Measurements from ENCODE around the gene SSRP1.

The SSRP1 gene

DNA sequence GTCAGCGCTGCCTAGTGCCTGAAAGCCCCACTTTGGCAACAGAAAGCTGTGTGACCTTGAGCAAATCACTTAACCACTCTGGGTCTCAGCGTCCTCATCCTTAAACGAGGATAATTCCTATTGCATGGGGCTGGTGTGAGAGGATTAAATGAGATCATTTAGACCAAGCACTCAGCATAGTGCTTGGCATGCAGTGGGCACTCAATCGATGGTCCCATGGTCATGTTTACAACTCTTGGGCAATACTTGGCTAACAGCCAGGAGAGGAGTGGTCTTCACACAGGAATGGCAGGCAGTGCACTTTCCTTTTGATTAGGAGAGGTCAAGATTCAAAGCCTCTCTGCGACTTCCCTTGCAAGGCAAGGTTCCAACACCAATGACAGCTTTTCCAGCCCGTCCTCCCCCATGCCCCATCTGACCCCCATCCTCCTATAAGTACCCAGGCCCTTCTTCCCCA is 25.0 kb downstream of the SSRP1 start:
- intact Hi-C loops (cut with micrococcal nuclease): no loop called here
- Mint-ChIP-seq H3K4me1 (ENCODE audit: low read depth) (peaks cover 54% of the 10 kb centered on the region), H3K27ac (peak overlapping the region; percentile 64), H3K9me3 (no peaks in the 10 kb centered on the region), H3K36me3 (ENCODE audit: low read depth) (peaks cover 18% of the 10 kb centered on the region), H3K27me3 (peaks cover 17% of the 10 kb centered on the region), H3K4me3 (peak overlapping the region; percentile 72)

DNA sequence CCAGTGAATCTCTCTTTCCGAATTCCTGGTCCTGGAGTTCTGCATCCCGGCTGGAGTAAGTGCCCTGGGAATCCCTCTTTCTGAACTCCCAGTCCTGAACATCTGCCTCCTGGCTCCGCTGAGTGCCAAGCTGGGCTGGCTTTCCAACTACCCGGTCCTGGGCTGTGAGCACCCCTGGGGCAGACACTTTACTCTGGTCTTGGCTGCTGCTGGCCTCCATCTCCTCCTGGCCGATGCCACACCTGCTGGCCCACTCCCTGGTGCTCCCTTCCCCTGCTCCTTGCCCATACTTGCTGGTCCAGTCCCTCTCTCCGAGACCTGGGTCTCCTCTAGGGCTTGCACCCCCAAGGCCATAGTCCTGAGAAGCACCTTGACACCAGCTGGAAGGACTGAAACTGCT is 25.6 kb downstream of the SSRP1 start:
- Mint-ChIP-seq H3K36me3 (ENCODE audit: low read depth) (peaks cover 18% of the 10 kb centered on the region), H3K4me3 (no peak overlapping the region), H3K9me3 (no peaks in the 10 kb centered on the region), H3K27ac (peak overlapping the region; percentile 86), H3K4me1 (ENCODE audit: low read depth) (peaks cover 54% of the 10 kb centered on the region), H3K27me3 (peaks cover 17% of the 10 kb centered on the region)
- intact Hi-C loops (cut with micrococcal nuclease): no loop called here

DNA sequence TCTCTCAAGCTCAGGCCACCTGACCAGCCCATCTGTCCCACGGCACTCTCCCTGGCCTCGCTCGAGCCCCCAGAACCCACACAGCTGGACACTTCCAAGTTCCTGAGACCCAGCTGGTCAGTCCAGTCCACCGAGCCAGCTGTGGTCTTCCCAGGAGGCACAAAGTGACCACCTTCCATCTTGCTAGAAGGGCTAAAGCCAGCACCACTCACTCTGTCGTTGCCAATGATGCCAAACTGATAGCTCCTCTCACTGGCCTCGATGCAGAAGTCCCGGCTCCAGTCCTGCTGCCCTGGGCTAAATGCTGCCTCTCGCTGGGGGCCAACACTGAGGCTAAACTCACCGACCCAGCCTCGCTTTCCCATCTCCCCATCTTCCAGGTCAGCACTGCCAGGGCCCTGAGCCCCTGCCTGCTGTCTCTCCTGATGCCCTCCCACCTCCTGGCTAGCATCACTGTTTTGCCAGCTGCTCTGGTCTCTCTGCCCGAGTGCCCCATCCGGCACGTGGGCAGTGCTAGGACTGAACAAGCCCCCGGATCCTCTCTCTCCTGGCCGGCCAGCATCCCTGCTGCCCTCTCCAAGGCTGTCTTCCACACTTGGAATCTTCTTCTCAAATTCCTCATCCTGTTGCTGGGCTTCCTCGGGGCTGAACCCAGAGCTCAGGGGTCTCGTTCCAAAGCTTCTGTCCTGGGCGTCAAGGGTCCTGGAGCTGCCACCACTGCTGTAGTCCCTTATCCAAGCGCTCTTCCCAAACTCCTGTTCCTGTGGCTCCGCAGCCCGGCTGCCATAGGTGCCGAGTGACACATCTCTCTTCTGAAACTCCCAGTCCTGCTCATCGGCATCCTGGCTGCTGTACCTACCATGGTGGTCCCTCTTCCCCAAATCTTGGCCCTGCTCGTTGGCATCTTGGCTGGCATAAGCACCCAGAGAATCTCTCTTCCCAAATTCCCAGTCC is 26.3 kb downstream of the SSRP1 start:
- intact Hi-C loops (cut with micrococcal nuclease): no loop called here
- peak overlapping the region; percentile 86 for H3K27ac Mint-ChIP-seq
- peaks cover 17% of the 10 kb centered on the region for H3K27me3 Mint-ChIP-seq
- peaks cover 54% of the 10 kb centered on the region for H3K4me1 Mint-ChIP-seq (ENCODE audit: low read depth)
- H3K4me3 Mint-ChIP-seq: no peak overlapping the region
- no peaks in the 10 kb centered on the region for H3K9me3 Mint-ChIP-seq
- peaks cover 18% of the 10 kb centered on the region for H3K36me3 Mint-ChIP-seq (ENCODE audit: low read depth)

- Mint-ChIP-seq H3K27me3 (peaks cover 17% of the 10 kb centered on the region), H3K4me1 (ENCODE audit: low read depth) (peaks cover 63% of the 10 kb centered on the region), H3K9me3 (no peaks in the 10 kb centered on the region), H3K4me3 (no peak overlapping the region), H3K36me3 (ENCODE audit: low read depth) (peaks cover 18% of the 10 kb centered on the region), H3K27ac (peak overlapping the region; percentile 86)
- intact Hi-C loops (cut with micrococcal nuclease): no loop called here
Observed at GRCh38 chr11:57308426-57309060, 27.1 kb downstream of the SSRP1 start.

- Mint-ChIP-seq H3K9me3 (no peaks in the 10 kb centered on the region), H3K36me3 (ENCODE audit: low read depth) (peaks cover 18% of the 10 kb centered on the region), H3K27ac (peak overlapping the region; percentile 86), H3K4me1 (ENCODE audit: low read depth) (peaks cover 66% of the 10 kb centered on the region), H3K4me3 (no peak overlapping the region), H3K27me3 (peaks cover 17% of the 10 kb centered on the region)
- intact Hi-C loops (cut with micrococcal nuclease): no loop called here
Observed at GRCh38 chr11:57307666-57308270, 27.9 kb downstream of the SSRP1 start.

- Mint-ChIP-seq H3K27ac (peak overlapping the region; percentile 86), H3K4me1 (ENCODE audit: low read depth) (peaks cover 62% of the 10 kb centered on the region), H3K4me3 (peak overlapping the region; percentile 64), H3K27me3 (peaks cover 14% of the 10 kb centered on the region), H3K36me3 (ENCODE audit: low read depth) (peaks cover 23% of the 10 kb centered on the region), H3K9me3 (no peaks in the 10 kb centered on the region)
- intact Hi-C loops (cut with micrococcal nuclease): no loop called here
Observed at GRCh38 chr11:57306940-57307565, 28.6 kb downstream of the SSRP1 start.

DNA sequence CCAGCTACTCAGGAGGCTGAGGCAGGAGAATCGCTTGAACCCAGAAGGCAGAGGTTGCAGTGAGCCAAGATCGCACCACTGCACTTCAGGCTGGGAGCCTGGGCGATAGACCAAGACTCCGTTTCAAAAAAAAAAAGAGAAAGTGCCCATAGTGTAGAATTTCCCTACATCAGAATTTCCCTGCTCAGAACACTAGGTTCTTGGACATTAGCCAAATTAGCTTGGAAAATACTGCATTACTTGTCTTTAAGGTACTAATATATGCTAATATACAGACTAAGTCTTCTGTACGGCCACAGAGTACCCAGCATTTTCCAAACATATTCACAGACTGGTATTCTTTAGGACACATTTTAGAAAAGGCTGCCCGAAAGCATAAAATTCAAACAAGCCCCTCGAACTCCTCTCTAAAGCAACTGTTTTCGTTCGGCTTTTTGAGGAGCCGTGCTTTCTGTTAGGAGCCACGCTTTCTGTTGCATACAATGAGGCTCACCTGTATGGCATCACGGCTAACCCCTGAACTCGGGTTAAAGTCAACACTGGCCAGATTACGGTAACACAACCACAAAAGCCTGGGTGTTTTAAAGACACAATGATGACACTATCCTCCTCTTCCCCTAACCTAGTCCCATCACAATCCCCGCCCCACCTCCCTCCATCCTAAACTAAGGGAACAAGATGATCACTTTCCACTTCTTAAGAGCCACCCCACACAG is 29.4 kb downstream of the SSRP1 start:
- H3K9me3 Mint-ChIP-seq: no peaks in the 10 kb centered on the region
- intact Hi-C loops (cut with micrococcal nuclease): no loop called here
- peaks cover 60% of the 10 kb centered on the region for H3K4me1 Mint-ChIP-seq (ENCODE audit: low read depth)
- H3K4me3 Mint-ChIP-seq: peak overlapping the region; percentile 11
- peak overlapping the region; percentile 86 for H3K27ac Mint-ChIP-seq
- H3K36me3 Mint-ChIP-seq (ENCODE audit: low read depth): peaks cover 30% of the 10 kb centered on the region
- peaks cover 14% of the 10 kb centered on the region for H3K27me3 Mint-ChIP-seq

DNA sequence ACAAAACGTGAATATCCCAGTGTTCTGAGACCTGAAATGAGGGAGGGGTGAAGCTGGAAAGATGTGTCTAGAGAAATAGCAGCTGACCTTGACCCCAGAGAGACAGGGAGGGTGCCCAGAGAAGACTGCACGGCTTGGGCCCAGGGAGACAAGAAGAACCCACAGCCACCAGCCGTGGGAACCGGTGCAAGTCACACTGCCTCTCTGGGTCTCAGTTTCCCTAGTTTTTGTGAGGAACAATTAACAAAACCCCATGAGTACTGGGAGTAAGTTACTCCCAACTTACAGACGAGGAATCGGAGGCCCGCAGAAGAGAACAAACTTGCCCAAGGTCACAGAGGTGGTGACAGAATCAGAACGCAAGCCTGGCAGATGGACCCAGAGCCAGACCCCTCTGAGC is 30.2 kb downstream of the SSRP1 start:
- Mint-ChIP-seq H3K9me3 (no peaks in the 10 kb centered on the region), H3K4me3 (no peak overlapping the region), H3K27ac (no peak overlapping the region), H3K36me3 (ENCODE audit: low read depth) (peaks cover 38% of the 10 kb centered on the region), H3K4me1 (ENCODE audit: low read depth) (peaks cover 52% of the 10 kb centered on the region), H3K27me3 (peaks cover 14% of the 10 kb centered on the region)
- intact Hi-C loops (cut with micrococcal nuclease): no loop called here

DNA sequence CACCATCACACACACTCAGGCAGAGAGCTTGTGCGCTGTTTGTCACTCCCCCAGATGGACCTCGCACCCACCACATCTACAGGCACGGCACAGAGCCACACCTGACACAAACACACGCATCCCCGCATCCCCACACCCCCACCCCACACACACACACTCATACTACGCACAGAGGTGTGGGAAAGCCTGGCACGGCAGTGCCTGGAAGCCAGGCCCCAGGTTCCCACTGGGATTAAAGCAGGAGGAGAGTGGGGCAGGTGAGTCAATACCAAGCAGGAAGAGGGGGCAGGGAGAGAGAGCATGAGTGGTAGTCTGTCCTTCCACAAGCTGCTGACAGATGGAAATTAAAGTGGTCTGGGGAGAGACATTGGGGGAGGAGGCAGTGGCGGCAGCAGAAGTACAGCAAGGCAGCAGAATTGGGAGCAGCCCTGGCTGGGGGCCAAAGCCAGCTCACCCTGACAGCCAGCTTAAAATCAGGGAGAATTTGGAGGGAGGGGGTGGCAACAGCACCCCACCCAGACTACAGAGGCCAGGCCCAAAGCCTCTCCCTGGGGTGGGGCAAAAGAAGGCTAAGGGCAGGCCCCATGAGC is 31.6 kb downstream of the SSRP1 start:
- peaks cover 39% of the 10 kb centered on the region for H3K36me3 Mint-ChIP-seq (ENCODE audit: low read depth)

DNA sequence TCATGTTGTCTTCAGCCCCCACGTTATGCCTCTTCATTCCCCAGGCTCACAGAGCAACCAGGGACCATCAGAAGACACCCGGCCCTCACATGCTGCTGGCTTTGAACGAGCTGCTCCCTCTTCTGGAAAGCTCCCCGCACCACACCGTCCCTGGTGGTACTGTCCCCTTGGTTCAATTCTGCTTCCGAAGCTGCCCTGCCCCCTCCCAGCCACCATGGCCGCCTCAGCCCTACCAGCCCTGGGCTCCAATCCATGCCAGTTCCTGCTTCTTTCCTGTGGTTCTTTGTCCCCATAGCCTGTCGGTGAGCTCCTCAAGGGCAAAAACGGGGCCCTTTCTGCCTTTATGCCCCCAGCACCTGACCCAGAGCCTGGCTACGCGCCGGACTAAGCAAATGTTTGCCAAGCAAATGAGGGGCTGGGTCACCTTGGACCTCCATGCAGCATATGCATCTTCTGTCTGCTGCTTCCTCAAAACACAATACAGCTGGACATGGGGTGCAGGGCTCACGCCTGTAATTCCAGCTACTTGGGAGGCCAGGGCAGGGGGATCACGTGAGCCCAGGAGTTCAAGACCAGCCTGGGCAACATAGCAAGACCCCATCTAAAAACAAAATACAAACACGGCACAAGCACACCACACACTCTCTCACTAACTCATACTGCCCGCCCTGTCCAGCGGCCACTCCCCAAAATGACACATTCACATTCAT is 32.3 kb downstream of the SSRP1 start:
- H3K36me3 Mint-ChIP-seq (ENCODE audit: low read depth): peaks cover 39% of the 10 kb centered on the region
- peaks cover 31% of the 10 kb centered on the region for H3K4me1 Mint-ChIP-seq (ENCODE audit: low read depth)
- no peaks in the 10 kb centered on the region for H3K27me3 Mint-ChIP-seq
- H3K27ac Mint-ChIP-seq: peak overlapping the region; percentile 9
- H3K4me3 Mint-ChIP-seq: no peak overlapping the region
- intact Hi-C loops (cut with micrococcal nuclease): no loop called here
- H3K9me3 Mint-ChIP-seq: peaks cover 9% of the 10 kb centered on the region

More for the DNA sequence above, 31.6 kb downstream of the SSRP1 start:
- Mint-ChIP-seq H3K4me1 (ENCODE audit: low read depth) (peaks cover 37% of the 10 kb centered on the region), H3K27ac (peak overlapping the region; percentile 4), H3K27me3 (peaks cover 4% of the 10 kb centered on the region), H3K4me3 (no peak overlapping the region), H3K9me3 (peaks cover 9% of the 10 kb centered on the region)
- intact Hi-C loops (cut with micrococcal nuclease): no loop called here

GRCh38 chr11:57302489-57302888 is 33.2 kb downstream of the SSRP1 start:
- Mint-ChIP-seq H3K4me1 (ENCODE audit: low read depth) (peaks cover 24% of the 10 kb centered on the region), H3K4me3 (no peak overlapping the region), H3K36me3 (ENCODE audit: low read depth) (peaks cover 39% of the 10 kb centered on the region), H3K27me3 (no peaks in the 10 kb centered on the region), H3K9me3 (peaks cover 9% of the 10 kb centered on the region), H3K27ac (no peak overlapping the region)
- intact Hi-C loops (cut with micrococcal nuclease): no loop called here

DNA sequence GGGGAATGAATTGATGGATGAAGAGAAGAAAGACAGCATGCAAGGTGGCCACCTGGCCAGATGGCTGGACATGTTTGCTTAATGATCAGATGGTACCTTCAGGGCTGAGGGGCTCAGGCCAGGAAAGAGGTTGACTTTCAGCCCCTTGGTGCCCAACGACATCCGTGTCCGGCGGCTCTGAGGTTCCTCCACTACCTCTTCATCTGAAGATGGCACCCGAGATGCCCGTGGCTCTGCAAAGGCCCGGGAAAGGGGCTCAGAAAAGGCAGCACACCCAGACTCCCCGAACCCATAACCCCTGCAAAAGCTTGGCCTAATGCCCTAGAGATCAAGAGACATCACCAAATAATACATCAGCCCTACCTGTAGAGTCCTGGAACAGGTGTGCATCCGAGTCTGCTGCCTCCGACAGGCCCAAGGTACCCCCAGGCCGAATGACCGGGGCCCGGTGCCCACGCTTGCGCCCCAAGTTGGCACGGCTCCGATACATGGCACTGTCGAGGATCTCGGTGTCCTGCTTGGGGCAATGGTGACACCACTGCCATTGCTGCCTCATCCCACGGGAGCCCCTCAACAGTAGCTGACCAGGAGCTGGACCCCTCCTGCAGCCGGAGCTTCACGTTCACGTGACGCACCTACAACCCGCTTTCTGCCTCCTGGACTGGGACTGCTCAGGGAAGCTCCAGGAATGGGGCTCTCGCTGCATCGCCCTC is 33.8 kb downstream of the SSRP1 start:
- intact Hi-C loops (cut with micrococcal nuclease): no loop called here
- Mint-ChIP-seq H3K4me3 (no peak overlapping the region), H3K27me3 (no peaks in the 10 kb centered on the region), H3K9me3 (peaks cover 9% of the 10 kb centered on the region), H3K4me1 (ENCODE audit: low read depth) (peaks cover 17% of the 10 kb centered on the region), H3K36me3 (ENCODE audit: low read depth) (peaks cover 39% of the 10 kb centered on the region), H3K27ac (no peak overlapping the region)

All from dendritic cell treated with granulocyte-macrophage colony-stimulating factor and Interleukin-4, amounts not matched to agents 40 ng/mL and 50 ng/mL, for 4 days (primary cell).